CD8-positive, alpha-beta memory T cell (primary cell): ENCODE results near the gene DGUOK. TPM values are rescaled to one million over a fixed set of nuclear protein-coding genes. Genes with fewer than 3 reads are reported as not detected.

Source experiments
- CTCF ChIA-PET: fragments of 350-600 bp; sonication (Branson Sonifier 250); formaldehyde crosslinking; loops from one replicate; lab custom pipeline; 2021; ENCODE audit warnings: antibody characterized with exemption; lab: Charles Lee
- POLR2A ChIA-PET: fragments of 350-600 bp; sonication (Branson Sonifier 250); formaldehyde crosslinking; loops from one replicate; lab custom pipeline; 2021; ENCODE audit warnings: antibody characterized with exemption; lab: Charles Lee
- DNase-seq, 5 donors: peaks; one replicate each; pipeline versions ENCODE4 v3.0.0 to v3.0.0-alpha.2; 2020 to 2022; ENCODE audit warnings: mixed read lengths in 1 of 5
- H3K27ac ChIP-seq: one replicate; pipeline ENCODE4 v1.7.0; 2013; ENCODE audit warnings: low read depth, mild to moderate bottlenecking, low read length, moderate library complexity
- H3K27me3 ChIP-seq: 2 replicates; pipeline ENCODE4 v1.7.0; 2013; ENCODE audit warnings: low read length, mild to moderate bottlenecking; ENCODE audit not compliant: insufficient read depth, poor library complexity, severe bottlenecking
- H3K36me3 ChIP-seq: 2 replicates; pipeline ENCODE4 v1.7.0; 2013; ENCODE audit warnings: mild to moderate bottlenecking, low read length, moderate library complexity; ENCODE audit not compliant: insufficient read depth
- H3K4me1 ChIP-seq: 2 replicates; pipeline ENCODE4 v1.7.0; 2013; ENCODE audit warnings: mild to moderate bottlenecking, low read length, moderate library complexity; ENCODE audit not compliant: insufficient read depth
- H3K4me3 ChIP-seq: 2 replicates; pipeline ENCODE4 v1.7.0; 2013; ENCODE audit warnings: mild to moderate bottlenecking, low read length
- H3K9me3 ChIP-seq: 2 replicates; pipeline ENCODE4 v1.7.0; 2013; ENCODE audit warnings: mild to moderate bottlenecking, low read length
- H3K27ac Mint-ChIP-seq, 8 donors: one replicate each; pipeline ENCODE4 v1.8.0; 2020 to 2021; ENCODE audit warnings: mixed read lengths in 8 of 8, mild to moderate bottlenecking in 6 of 8, inconsistent platforms in 3 of 8, moderate library complexity in 3 of 8
- H3K27me3 Mint-ChIP-seq, 2 donors: one replicate each; pipeline ENCODE4 v1.8.0; 2020 to 2021; ENCODE audit warnings: mixed read lengths in 2 of 2, mild to moderate bottlenecking in 1 of 2, moderate library complexity in 1 of 2
- H3K36me3 Mint-ChIP-seq, 3 donors: one replicate each; pipeline ENCODE4 v1.8.0; 2020 to 2021; ENCODE audit warnings: mixed read lengths in 3 of 3, inconsistent platforms in 1 of 3, mild to moderate bottlenecking in 1 of 3
- H3K4me1 Mint-ChIP-seq, 3 donors: one replicate each; pipeline ENCODE4 v1.8.0; 2020 to 2021; ENCODE audit warnings: mixed read lengths in 3 of 3, inconsistent platforms in 1 of 3, mild to moderate bottlenecking in 1 of 3
- H3K4me3 Mint-ChIP-seq, 7 donors: one replicate each; pipeline ENCODE4 v1.8.0; 2020 to 2021; ENCODE audit warnings: mixed read lengths in 7 of 7, mild to moderate bottlenecking in 6 of 7, moderate library complexity in 4 of 7, inconsistent platforms in 2 of 7
- H3K9me3 Mint-ChIP-seq, 5 donors: one replicate each; pipeline ENCODE4 v1.8.0; 2020 to 2022; ENCODE audit warnings: mixed read lengths in 5 of 5, mild to moderate bottlenecking in 3 of 5, moderate library complexity in 2 of 5, inconsistent platforms in 1 of 5
- polyA plus RNA-seq: library from polyadenylated mRNA; unstranded; fragments of 300-500 nt; fragmentation: Illumina TruSeq; gene quantifications from one replicate; pipeline ENCODE4 v1.2.3, GENCODE V29; 2021
- total RNA-seq, 2 experiments: library from RNA; stranded (reverse); gene quantifications; one replicate each; pipeline ENCODE4 v1.2.3, GENCODE V29; 2021

The DGUOK gene
- total and polyA plus RNA-seq, 3 experiments from 2014 or later, result 96.6 to 188 (median 98.8) TPM

DNA sequence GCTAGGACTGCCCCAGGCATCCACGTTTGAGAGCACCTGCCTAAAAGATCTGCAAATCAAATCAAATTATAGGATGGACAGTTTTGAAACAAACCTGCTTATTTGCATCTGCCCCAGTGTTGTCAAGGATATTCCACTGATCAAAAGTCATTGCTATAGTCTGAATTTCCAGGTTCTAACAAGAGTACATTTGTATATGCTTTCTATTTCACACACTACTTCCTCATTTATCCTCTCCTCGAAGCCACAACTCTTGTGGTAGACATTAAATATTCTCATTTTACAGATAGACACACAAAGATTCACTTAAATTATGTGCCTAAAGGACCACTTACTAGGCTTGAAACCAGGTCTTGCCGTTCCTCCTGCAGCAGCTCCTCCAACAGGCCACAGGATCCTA lies 46.2 kb downstream of the DGUOK start:
- H3K27me3 Mint-ChIP-seq, result no peaks in the 10 kb centered on the region
- H3K4me3 Mint-ChIP-seq, result no peak overlapping the region
- ChIA-PET CTCF (interaction anchor here (4.0 kb wide), 1 partner anchor 14 kb away, joined by 16 read pairs; no protein-coding TSS in a partner anchor), POLR2A (no interaction called here)
- Histone ChIP-seq H3K27me3 (no peaks in the 10 kb centered on the region), H3K4me1 (peaks cover 41% of the 10 kb centered on the region), H3K4me3 (no peak overlapping the region), H3K36me3 (no peaks in the 10 kb centered on the region), H3K9me3 (no peaks in the 10 kb centered on the region), H3K27ac (no peak overlapping the region)
- peaks cover 34 to 51% (median 42%) of the 10 kb centered on the region in 3 donors for H3K4me1 Mint-ChIP-seq
- H3K36me3 Mint-ChIP-seq, result no peaks in the 10 kb centered on the region
- DNase-seq, result no peak
- peak overlapping the region in 3 of 8 donors; percentile 9 to 58 (median 31) for H3K27ac Mint-ChIP-seq
- H3K9me3 Mint-ChIP-seq, result no peaks in the 10 kb centered on the region

DNA sequence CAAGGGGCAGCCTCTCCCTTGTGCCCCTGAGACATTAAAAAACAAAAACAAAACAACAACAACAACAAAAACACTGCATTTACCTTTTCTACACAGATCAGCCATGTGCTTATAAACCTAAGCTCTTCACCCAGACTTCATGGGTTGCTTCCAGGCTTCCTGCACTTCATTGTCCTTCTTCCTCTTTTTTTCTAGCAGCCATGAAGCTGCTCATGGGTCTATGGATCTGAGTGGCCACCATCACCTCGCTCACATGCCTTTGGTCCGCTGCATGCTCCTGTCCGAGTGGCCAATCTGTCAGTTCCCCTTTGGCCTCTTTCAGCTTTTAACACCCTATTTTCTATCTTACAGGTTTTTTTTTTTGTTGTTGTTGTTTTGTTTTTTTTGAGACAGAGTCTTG lies 49.1 kb downstream of the DGUOK start:
- POLR2A ChIA-PET, result no interaction called here

DNA sequence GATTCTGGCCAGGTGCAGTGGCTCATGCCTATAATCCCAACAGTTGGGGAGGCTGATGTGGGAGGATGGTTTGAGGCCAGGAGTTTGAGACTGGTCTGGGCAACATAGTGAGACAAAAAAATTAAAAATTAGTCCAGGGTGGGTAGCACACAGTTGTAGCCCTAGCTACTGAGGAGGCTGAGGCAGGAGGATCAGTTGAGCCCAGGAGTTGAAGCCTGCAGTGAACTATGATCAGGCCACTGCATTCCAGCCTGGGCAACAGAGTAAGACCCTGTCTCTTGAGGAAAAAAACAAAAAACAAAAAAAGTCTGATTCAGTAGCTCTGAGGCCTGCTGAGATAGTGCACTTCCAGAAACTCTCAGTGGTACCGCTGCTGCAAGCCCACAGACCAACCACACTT lies 50.1 kb downstream of the DGUOK start:
- CTCF ChIA-PET, result interaction anchor here (1.4 kb wide), 1 partner anchor 11 kb away, joined by 5 read pairs; no protein-coding TSS in a partner anchor
- Histone ChIP-seq H3K9me3 (no peaks in the 10 kb centered on the region), H3K27ac (no peak overlapping the region), H3K4me3 (no peak overlapping the region), H3K27me3 (no peaks in the 10 kb centered on the region), H3K4me1 (peaks cover 53% of the 10 kb centered on the region), H3K36me3 (no peaks in the 10 kb centered on the region)
- no peak for DNase-seq
- no peaks in the 10 kb centered on the region for H3K36me3 Mint-ChIP-seq
- H3K27ac Mint-ChIP-seq, result no peak overlapping the region
- H3K27me3 Mint-ChIP-seq, result no peaks in the 10 kb centered on the region
- POLR2A ChIA-PET, result no interaction called here
- peaks cover 39 to 65% (median 44%) of the 10 kb centered on the region in 3 donors for H3K4me1 Mint-ChIP-seq
- H3K9me3 Mint-ChIP-seq, result no peaks in the 10 kb centered on the region
- H3K4me3 Mint-ChIP-seq, result no peak overlapping the region

More for the DNA sequence above, 49.1 kb downstream of the DGUOK start:
- Mint-ChIP-seq H3K4me3 (no peak overlapping the region), H3K9me3 (no peaks in the 10 kb centered on the region), H3K27me3 (no peaks in the 10 kb centered on the region), H3K27ac (no peak overlapping the region), H3K36me3 (no peaks in the 10 kb centered on the region), H3K4me1 (peaks cover 41 to 65% (median 44%) of the 10 kb centered on the region in 3 donors)
- no peak for DNase-seq
- CTCF ChIA-PET, result interaction anchor here (1.0 to 1.4 kb wide), 2 partner anchors 12 to 43 kb away, joined by 3 to 5 read pairs; no protein-coding TSS in a partner anchor
- Histone ChIP-seq H3K36me3 (no peaks in the 10 kb centered on the region), H3K9me3 (no peaks in the 10 kb centered on the region), H3K4me3 (no peak overlapping the region), H3K27ac (no peak overlapping the region), H3K4me1 (peaks cover 53% of the 10 kb centered on the region), H3K27me3 (no peaks in the 10 kb centered on the region)

DNA sequence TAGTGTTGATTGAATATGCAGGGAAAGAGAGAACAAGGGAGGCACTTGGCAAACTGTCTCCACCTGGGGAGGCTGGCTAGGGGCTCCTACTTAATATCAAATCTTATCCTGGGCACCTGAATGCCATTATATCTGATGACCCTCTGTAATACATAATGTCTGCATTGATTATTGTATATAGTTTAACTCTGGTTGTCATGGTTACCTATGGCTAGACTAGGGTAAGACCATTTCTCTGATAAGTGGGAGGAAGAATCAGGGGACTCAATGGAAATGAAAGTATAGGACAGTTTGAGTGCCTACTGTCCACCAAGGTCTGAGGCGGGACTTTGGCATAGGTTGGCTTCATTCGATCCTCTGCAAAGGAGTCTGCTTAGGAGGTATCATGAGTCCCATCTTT lies 50.8 kb downstream of the DGUOK start:
- ChIA-PET CTCF (no interaction called here), POLR2A (no interaction called here)
- H3K9me3 Mint-ChIP-seq, result no peaks in the 10 kb centered on the region
- no peaks in the 10 kb centered on the region for H3K36me3 Mint-ChIP-seq
- Histone ChIP-seq H3K27me3 (no peaks in the 10 kb centered on the region), H3K36me3 (no peaks in the 10 kb centered on the region), H3K4me3 (no peak overlapping the region), H3K4me1 (peaks cover 50% of the 10 kb centered on the region), H3K27ac (no peak overlapping the region), H3K9me3 (no peaks in the 10 kb centered on the region)
- DNase-seq, result no peak
- peaks cover 38 to 62% (median 41%) of the 10 kb centered on the region in 3 donors for H3K4me1 Mint-ChIP-seq
- H3K4me3 Mint-ChIP-seq, result peak overlapping the region in 2 of 7 donors; percentile 21 to 40
- H3K27me3 Mint-ChIP-seq, result no peaks in the 10 kb centered on the region
- H3K27ac Mint-ChIP-seq, result peak overlapping the region in 5 of 8 donors; percentile 24 to 72 (median 51)

DNA sequence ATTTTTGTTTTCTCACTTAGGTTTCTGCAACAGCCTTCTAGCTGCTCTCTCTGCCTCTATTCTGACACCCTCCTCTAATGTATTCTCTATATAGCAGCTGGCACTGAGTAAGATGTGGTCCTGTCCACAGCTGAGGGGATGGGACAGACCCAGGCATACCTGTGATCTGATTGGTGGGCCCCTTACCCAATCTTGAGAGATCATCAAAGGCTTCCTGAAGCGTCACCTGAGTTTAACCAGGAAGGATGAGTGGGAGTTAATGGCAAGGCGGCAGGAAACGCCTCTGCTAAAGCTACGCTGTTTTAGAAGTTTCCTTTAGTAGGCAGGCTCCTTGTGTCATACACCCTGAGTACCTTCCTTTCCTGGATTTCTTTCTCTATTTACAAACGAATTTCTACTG lies 52.3 kb downstream of the DGUOK start:
- DNase-seq, result peak; percentile 26 to 84 (median 67)
- Mint-ChIP-seq H3K27me3 (peaks cover 0 to 1% of the 10 kb centered on the region in 2 donors), H3K27ac (peak overlapping the region; percentile 58 to 93 (median 82)), H3K36me3 (peaks cover 0 to 2% (median 0%) of the 10 kb centered on the region in 3 donors), H3K4me1 (peaks cover 43 to 72% (median 50%) of the 10 kb centered on the region in 3 donors), H3K4me3 (peak overlapping the region; percentile 35 to 72 (median 43)), H3K9me3 (no peaks in the 10 kb centered on the region)
- H3K27me3 ChIP-seq, result no peaks in the 10 kb centered on the region
- no peak overlapping the region for H3K27ac ChIP-seq
- H3K4me1 ChIP-seq, result peaks cover 54% of the 10 kb centered on the region
- ChIA-PET POLR2A (interaction anchor here (1.0 kb wide), 1 partner anchor 9 kb away, joined by 5 read pairs; no protein-coding TSS in a partner anchor), CTCF (interaction anchor here (0.9 to 1.3 kb wide), 2 partner anchors 11 to 52 kb away, joined by 3 to 4 read pairs; partner anchors contain the start of gene DGUOK)
- H3K36me3 ChIP-seq, result no peaks in the 10 kb centered on the region
- H3K9me3 ChIP-seq, result no peaks in the 10 kb centered on the region
- peak overlapping the region; percentile 33 for H3K4me3 ChIP-seq

DNA sequence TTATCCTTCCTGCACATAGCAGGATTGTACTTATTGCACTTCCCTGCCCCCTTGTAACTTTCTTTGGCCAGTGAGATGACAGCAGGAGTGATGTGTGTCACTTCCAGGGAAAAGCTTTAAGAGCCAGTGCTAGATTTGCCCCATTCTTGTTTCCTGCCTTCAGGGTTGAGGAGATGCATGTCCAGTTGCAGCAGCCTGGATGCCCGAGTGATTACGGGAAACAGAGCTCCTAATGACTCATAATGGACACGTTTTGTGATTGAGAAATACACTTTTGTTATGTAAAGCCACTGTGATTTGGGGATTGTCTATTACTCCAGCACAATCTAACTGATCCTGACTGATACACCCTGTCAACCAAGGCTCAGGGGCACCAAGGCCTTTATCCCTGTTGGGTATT lies 53.0 kb downstream of the DGUOK start:
- Histone ChIP-seq H3K27ac (no peak overlapping the region), H3K36me3 (no peaks in the 10 kb centered on the region), H3K4me3 (peak overlapping the region; percentile 33), H3K4me1 (peaks cover 54% of the 10 kb centered on the region), H3K27me3 (no peaks in the 10 kb centered on the region), H3K9me3 (no peaks in the 10 kb centered on the region)
- H3K4me1 Mint-ChIP-seq, result peaks cover 43 to 72% (median 51%) of the 10 kb centered on the region in 3 donors
- CTCF ChIA-PET, result interaction anchor here (0.9 to 1.3 kb wide), 2 partner anchors 11 to 53 kb away, joined by 3 to 4 read pairs; partner anchors contain the start of gene DGUOK
- H3K36me3 Mint-ChIP-seq, result peaks cover 0 to 2% (median 0%) of the 10 kb centered on the region in 3 donors
- no peak for DNase-seq
- peak overlapping the region; percentile 9 to 72 (median 41) for H3K4me3 Mint-ChIP-seq
- peak overlapping the region in 7 of 8 donors; percentile 11 to 91 (median 76) for H3K27ac Mint-ChIP-seq
- peaks cover 0 to 1% of the 10 kb centered on the region in 2 donors for H3K27me3 Mint-ChIP-seq
- no peaks in the 10 kb centered on the region for H3K9me3 Mint-ChIP-seq
- POLR2A ChIA-PET, result interaction anchor here (1.0 kb wide), 1 partner anchor 9 kb away, joined by 5 read pairs; no protein-coding TSS in a partner anchor

DNA sequence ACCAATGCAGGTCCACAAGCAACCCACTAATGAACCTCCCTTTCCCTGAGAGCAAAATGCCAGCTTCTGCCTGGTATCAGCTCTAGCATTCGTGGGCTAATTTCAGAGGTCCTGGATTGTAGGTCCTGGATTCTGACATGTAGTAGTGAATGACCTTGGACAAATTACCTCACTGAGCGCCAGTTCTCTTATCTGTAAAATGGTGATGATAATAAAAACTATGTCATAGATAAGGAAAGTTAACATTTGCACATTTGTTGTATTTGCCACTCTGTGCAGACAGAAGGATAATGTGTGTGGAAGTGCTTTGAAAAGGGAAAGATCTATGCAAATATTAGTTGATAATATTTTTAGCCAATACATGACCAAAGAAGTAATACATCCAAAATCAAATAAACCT lies 53.9 kb downstream of the DGUOK start:
- H3K9me3 ChIP-seq, result no peaks in the 10 kb centered on the region
- ChIA-PET CTCF (no interaction called here), POLR2A (no interaction called here)
- no peak for DNase-seq
- Mint-ChIP-seq H3K9me3 (no peaks in the 10 kb centered on the region), H3K4me3 (peak overlapping the region in 5 of 7 donors; percentile 18 to 74 (median 66)), H3K27me3 (peaks cover 0 to 1% of the 10 kb centered on the region in 2 donors), H3K36me3 (peaks cover 0 to 2% (median 0%) of the 10 kb centered on the region in 3 donors), H3K4me1 (peaks cover 42 to 68% (median 51%) of the 10 kb centered on the region in 3 donors), H3K27ac (peak overlapping the region in 3 of 8 donors; percentile 10 to 38 (median 32))
- H3K4me3 ChIP-seq, result peak overlapping the region; percentile 19
- H3K27ac ChIP-seq, result no peak overlapping the region
- no peaks in the 10 kb centered on the region for H3K36me3 ChIP-seq
- no peaks in the 10 kb centered on the region for H3K27me3 ChIP-seq
- H3K4me1 ChIP-seq, result peaks cover 55% of the 10 kb centered on the region
